Renal cortex interstitium (tissue), 11 donors: ENCODE measurements around the gene DCTN3. TPM values are rescaled to one million over a fixed set of nuclear protein-coding genes. Genes with fewer than 3 reads are reported as not detected.
"Not testable (repeated sequence)": the region's sequence is repeated elsewhere in the genome, so short reads cannot be mapped to it uniquely, and the experiment has no call there.

Experiments used
- DNase-seq, 11 donors: peaks; one replicate each; pipeline ENCODE4 v3.0.0-alpha.2; 2013; ENCODE audit warnings: low read depth in 9 of 11, low spot score in 4 of 11; ENCODE audit errors: extremely low read depth in 1 of 11
- polyA plus RNA-seq, 3 donors: library from polyadenylated mRNA; unstranded; fragments of 120-200 nt; gene quantifications; one replicate each; pipeline ENCODE4 v1.2.1, GENCODE V29; 2013; ENCODE audit not compliant: insufficient read length in 3 of 3

The DCTN3 gene
- polyA plus RNA-seq, 3 donors = 91.5 to 108 (median 96.6) TPM

- peak in 3 of 11 donors; percentile 52 to 68 (median 56) for DNase-seq
These were observed 33.1 kb upstream of the DCTN3 start for GRCh38 chr9:34653151-34654072.

GRCh38 chr9:34652602-34653000, 32.3 kb upstream of the DCTN3 start:
- no peak for DNase-seq

GRCh38 chr9:34651876-34652601, 31.7 kb upstream of the DCTN3 start, which contains the start of gene IL11RA:
IL11RA (plus strand) TSS chr9:34652185; CDS start chr9:34655218, 3,033 bp downstream.
- DNase-seq = peak in 7 of 11 donors; percentile 63 to 81 (median 70)

GRCh38 chr9:34651321-34651720, 31.0 kb upstream of the DCTN3 start:
- no peak for DNase-seq

- no peak for DNase-seq
These were observed 30.5 kb upstream of the DCTN3 start for GRCh38 chr9:34650816-34651215.

- DNase-seq = no peak
These were observed 28.4 kb upstream of the DCTN3 start for GRCh38 chr9:34648673-34649072.

GRCh38 chr9:34647651-34648050, 27.4 kb upstream of the DCTN3 start:
- no peak for DNase-seq

- no peak for DNase-seq
These were observed 26.7 kb upstream of the DCTN3 start for GRCh38 chr9:34647084-34647403.

GRCh38 chr9:34646211-34647083, 26.2 kb upstream of the DCTN3 start, which contains the start of gene GALT:
GALT (plus strand) TSS chr9:34646675; CDS start chr9:34646705, 30 bp downstream.
- peak; percentile 71 to 92 (median 85) for DNase-seq

- no peak for DNase-seq
These were observed 24.5 kb upstream of the DCTN3 start for GRCh38 chr9:34644766-34645314.

GRCh38 chr9:34642679-34643078, 22.4 kb upstream of the DCTN3 start:
- no peak for DNase-seq

GRCh38 chr9:34639322-34639721, 19.0 kb upstream of the DCTN3 start:
- DNase-seq = not testable (repeated sequence)

GRCh38 chr9:34638138-34638445, 17.8 kb upstream of the DCTN3 start:
- DNase-seq = no peak

GRCh38 chr9:34637356-34638137, 17.3 kb upstream of the DCTN3 start, which contains the start of gene SIGMAR1:
SIGMAR1 (minus strand) TSS chr9:34637787; CDS start chr9:34637697, 90 bp downstream.
- peak; percentile 79 to 92 (median 89) for DNase-seq

- DNase-seq = no peak
These were observed 16.6 kb upstream of the DCTN3 start for GRCh38 chr9:34636791-34637355.

GRCh38 chr9:34635556-34635955, 15.3 kb upstream of the DCTN3 start:
- no peak for DNase-seq

- no peak for DNase-seq
These were observed 14.4 kb upstream of the DCTN3 start for GRCh38 chr9:34634551-34635248.
